ENCODE data around the gene PROM1.

The PROM1 gene, protein sequence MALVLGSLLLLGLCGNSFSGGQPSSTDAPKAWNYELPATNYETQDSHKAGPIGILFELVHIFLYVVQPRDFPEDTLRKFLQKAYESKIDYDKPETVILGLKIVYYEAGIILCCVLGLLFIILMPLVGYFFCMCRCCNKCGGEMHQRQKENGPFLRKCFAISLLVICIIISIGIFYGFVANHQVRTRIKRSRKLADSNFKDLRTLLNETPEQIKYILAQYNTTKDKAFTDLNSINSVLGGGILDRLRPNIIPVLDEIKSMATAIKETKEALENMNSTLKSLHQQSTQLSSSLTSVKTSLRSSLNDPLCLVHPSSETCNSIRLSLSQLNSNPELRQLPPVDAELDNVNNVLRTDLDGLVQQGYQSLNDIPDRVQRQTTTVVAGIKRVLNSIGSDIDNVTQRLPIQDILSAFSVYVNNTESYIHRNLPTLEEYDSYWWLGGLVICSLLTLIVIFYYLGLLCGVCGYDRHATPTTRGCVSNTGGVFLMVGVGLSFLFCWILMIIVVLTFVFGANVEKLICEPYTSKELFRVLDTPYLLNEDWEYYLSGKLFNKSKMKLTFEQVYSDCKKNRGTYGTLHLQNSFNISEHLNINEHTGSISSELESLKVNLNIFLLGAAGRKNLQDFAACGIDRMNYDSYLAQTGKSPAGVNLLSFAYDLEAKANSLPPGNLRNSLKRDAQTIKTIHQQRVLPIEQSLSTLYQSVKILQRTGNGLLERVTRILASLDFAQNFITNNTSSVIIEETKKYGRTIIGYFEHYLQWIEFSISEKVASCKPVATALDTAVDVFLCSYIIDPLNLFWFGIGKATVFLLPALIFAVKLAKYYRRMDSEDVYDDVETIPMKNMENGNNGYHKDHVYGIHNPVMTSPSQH

DNA sequence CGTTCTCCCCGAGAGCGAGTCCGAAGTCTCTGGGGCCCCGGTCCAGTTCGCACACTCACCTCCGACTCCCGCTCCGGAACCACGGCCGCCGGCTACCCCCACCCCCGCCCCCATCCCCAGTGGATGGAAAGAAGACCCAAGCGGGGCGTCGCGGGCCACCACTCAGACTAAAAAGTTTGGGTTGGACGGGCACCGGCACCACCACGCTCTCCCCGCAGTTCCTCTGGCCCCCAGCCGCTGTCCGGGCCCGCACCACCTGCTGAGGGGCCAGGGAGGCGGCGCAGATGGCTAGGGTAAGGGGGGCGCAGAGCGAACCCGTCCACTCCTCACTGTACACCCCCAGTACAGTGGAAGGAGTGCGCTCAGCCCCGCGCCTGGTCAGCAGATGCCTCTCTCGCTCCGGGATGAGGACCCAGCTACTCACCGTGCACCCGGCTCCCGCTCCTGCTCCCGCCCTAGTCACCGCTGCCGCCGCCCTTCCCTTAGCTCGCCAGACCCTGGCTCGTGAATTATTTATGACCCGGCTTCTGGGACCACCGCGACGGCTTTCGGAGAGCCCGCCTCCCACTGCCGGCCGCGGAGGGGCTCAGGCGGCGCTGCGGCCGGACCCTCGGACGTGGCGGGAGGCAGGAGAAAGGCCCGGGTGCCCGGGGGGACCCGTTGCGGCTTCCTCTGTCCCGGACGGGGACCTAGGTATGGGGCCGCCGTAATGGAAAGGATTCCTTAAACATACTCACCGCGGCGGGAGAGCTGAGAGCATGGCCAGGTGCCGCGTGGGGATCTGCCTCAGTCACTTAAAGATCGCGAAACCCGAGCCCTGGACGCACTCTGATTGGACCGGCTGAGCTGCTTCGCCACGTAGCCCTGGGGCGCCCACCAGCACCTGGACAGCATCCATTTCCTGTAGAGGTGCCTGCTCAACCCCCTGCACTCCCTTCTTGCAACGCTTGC, at the start of gene PROM1:
TSS of gene PROM1 (minus strand) at position 783 of the 951 bp plus-strand sequence. CDS start 8,117 bp downstream, outside the sequence.
- no peak for DNase-seq (ENCODE audit: low read depth, low spot score)

DNA sequence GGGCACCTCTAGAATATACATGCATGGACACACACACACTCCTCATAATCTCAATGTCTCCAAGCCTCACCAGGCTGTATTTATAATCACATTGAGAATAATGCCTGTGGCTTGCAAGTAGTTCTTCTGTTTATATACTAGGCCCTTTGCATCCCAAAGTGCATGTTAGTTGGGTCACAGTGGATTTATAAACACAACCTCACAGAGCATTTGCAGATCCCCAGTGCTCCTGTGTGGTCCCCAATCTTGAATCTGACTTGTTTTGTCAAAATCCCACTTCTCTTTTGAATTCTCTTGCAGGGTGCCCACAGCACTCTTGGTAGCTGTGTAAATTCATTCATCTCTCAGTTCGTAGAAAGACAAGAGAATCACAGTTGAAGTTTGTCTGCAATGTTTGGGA, 49.6 kb upstream of the PROM1 start:
- no peak for DNase-seq (ENCODE audit: low read depth, low spot score)

DNA sequence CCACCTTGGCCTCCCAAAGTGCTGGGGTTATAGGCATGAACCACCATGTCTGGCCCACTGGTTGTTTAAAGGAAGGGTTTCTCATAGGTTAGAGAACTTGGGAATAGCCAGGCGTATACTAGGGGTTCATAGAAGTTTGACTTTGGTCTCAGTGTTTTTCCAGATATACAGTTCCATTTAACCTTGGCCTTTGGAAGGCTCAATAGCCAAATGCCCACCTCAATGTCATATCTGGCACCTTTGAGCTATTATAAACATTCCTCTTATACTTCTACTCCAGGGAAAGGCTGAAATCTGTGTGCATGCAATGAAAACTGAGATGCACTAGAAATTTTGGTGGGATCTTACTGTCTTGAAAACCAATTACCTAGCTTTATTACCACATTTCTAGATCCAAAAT, 47.5 kb upstream of the PROM1 start:
- DNase-seq (ENCODE audit: low read depth, low spot score) = no peak

DNA sequence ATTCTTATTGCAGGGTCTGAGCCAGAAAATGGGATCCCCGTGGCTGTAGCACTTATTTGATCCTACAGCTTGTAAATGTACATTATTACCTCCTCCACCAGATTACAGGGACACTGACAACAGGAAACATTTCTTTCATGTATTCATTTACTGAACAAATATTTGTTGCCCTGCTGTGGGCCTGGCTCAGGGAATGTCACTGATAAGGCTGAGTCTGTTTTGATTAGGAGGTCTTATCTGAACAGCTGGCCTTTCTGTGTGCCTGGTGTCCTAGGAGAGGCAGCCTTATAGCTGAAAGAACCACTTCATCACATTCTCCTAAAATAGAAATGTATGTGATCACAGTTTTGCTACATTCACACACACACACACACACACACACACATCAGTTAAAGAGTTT, 45.5 kb upstream of the PROM1 start:
- DNase-seq (ENCODE audit: low read depth, low spot score) = no peak

DNA sequence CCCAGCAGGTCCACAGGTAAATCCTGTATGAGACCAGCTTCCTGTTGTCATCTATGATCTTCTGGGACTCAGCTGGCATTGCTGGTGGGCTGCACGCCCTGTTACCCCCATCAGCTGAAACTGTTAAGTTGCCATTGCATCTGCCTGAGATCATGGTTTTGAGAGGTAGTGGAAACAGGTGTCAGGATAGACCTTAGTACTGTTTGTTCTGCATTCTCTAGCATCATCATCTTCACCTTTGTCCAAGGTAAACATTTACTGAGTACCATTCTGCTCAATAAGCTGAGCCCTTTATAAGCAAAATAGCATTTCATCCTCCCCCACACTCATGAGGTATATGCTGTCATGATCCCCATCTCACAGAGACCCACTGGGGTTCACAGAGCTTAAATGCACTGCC, 42.9 kb upstream of the PROM1 start:
- no peak for DNase-seq (ENCODE audit: low read depth, low spot score)

DNA sequence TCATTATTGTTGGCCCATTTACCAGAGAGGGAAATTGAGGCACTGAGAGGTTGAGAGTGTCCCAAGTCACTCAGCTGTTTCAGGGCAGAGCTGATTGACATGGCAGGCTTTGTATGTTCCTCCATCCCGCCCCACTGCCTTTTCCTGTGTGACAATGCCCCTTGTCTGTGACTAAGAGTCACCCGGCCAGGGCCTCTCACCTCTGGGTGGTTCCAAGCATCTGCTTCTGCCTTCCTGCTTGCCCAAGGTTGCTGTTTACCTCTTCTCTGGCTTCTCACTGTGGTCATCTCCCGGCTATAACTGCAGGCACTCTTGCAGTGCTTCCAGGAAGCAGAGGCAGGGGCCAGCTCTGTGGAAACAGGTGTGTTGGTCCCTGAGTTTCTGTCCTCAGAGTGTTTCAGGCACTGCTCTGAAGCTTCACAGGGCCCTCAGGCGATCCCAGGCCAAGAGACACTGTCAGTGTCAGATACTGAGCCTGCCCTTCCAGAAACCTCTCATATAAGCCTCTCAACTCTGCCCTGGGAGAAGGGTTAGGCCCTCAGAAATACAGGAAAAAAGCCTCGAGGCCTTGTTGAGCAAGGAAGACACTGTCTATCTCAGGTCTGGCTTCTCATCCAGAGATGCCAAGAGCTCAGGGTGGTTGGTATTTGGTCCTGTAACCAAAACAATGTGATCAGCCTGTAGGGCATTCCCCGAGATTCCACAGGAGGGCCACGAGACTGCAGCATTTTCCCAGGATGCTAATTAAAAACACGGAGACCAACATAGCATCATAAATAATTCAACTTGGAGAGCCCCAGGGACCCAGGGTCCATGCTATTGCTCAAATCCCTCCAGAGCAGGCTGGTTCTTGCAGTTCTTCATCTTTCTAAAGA, 42.0 kb upstream of the PROM1 start:
- DNase-seq (ENCODE audit: low read depth, low spot score) = no peak

DNA sequence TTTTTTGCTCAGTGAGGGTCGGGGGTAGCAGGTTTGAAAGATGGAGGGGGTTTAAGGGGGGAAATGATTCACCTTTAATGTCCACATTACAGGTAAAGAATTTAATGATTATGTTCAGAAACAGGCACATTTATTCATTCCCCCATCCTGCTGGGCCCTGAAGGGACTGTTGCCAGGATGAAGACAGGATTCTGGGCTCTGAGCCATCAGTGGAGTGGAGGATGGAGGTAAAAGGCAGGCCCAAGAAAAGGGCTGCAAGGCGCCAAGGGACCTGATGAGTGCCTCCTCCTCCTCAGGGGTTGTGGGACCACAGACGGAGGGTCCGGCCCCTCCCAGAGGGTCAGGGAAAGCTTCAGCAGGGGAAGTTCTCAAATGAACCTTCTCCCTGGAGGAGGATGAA, 40.4 kb upstream of the PROM1 start:
- no peak for DNase-seq (ENCODE audit: low read depth, low spot score)

DNA sequence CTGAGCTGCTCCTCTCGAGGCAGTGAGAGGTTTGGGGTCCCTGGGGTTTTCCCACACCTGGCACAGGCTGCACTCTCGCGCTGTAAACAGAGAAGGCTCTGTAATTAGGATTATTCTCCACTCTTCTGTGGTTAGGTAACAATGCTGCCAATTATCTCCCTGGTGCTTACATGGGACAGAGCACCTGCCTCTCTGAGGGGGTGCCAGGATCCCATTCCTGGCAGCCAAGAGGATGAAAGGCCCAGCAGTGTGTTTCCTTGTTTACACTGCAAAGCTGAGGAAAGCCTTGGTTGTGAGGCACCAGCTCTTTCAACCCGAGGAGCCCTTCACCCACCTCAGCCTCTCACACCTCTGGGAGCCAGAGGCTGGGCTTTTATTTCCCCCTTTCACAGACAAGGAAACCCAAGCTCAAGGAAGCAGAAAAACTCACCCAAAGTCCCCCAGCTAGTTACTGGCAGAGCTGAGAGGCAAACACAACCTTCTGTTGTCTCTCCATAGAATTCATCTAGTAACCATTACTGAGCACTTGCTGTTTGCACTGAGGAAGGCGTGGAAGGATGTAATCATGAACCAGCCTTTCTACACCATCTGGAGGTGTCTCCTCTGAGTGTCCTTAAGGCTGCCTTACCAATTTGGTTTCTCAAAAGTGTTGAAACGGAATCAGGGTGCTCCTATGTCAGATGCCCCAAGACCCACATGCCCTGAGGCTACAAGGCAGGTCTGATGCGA, 39.7 kb upstream of the PROM1 start:
- no peak for DNase-seq (ENCODE audit: low read depth, low spot score)

DNA sequence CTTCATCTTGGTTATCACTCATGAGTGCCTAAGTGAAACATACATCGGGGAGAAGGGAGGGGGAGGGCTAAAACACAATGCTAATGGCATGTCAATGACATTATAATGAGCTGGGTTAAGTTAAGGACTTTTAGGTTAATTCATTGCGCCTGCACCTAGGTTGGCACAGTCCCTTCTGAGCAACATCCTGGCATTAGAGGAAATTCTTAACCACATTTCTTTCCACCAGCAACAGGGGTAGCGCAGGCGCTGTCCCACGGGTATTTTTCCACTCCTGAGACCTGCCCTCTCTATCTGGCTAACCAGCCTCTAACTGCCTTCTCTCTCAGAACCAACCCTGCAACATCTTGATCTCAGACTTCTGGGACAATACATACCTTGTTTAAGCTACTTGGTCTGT, 39.0 kb upstream of the PROM1 start:
- no peak for DNase-seq (ENCODE audit: low read depth, low spot score)

DNA sequence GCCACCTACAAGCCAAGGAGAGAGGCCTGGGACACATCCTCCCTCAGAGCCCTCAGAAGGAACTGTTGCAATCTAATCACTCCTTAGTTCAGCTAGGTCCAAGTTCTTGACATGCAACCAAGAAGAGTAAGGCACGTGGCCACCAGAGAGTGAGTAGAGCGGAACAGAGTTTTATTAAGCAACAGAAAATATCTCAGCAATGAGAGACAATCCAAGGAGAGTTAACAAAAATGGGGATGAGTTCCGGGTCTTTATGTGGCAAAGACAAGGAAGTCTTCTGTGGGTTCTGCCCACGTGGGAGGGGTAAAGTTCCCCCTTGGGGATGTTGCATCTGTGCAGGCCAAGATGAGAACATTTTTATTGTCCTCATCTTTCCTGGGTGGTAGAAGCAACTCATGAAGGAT, 38.5 kb upstream of the PROM1 start:
- no peak for DNase-seq (ENCODE audit: low read depth, low spot score)

DNA sequence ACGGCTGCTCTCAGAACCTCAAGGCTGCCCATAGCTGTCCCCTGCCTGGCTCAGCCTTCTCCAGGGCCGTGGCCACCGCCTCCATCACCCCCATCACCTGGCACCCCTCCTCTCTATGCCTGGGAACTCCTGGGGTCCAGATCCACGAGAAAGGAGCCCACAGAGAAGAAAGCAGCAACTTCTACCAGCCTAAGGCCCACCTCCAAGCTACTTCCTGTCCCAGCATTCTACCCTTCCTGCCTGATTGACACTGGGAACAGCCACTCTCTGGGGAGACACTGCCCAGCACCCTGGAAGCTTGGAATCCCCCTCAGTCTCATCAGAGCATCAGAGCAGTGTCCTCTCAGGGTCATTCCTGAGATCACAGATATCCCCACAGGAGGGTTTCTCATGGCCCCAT, 36.9 kb upstream of the PROM1 start:
- peak; percentile 5 for DNase-seq (ENCODE audit: low read depth, low spot score)

DNA sequence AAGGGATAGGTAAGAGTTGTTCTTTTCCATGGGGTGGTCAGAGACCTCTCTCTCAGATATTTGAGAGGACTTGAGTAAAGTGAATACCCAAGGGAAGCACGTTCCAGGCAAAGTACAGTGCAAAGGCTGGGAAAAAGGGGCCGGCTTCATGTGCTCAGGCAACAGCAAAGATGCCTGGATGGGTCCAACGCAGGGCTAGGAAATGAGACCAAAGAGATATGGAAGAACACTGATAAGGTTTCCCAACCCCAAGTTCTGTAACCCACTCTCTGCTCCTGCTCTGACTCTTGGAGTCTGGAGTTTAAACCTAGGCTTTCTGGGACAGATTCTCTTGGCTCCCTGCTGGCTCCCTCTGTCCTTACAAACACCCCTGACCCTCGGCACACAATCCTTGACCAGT, 36.2 kb upstream of the PROM1 start:
- DNase-seq (ENCODE audit: low read depth, low spot score) = no peak

DNA sequence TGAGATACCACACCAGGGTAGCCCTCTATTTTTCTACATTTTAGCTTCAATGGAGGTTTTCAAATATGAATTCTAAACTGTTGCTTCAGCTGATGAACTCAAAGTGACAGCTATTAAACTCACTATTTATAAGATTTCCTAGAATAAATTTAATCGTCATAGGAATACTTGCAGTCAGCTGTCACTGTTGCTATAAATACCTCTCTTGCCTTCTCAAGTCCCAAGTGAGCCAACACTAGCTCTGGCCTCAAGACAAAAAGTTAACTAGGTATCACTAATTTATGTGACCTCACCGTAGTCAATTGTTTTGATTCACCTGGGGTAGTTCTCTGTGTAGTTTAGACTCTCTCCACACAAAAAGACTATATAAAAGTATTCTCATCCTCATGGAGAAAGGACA, 34.3 kb upstream of the PROM1 start:
- no peak for DNase-seq (ENCODE audit: low read depth, low spot score)

DNA sequence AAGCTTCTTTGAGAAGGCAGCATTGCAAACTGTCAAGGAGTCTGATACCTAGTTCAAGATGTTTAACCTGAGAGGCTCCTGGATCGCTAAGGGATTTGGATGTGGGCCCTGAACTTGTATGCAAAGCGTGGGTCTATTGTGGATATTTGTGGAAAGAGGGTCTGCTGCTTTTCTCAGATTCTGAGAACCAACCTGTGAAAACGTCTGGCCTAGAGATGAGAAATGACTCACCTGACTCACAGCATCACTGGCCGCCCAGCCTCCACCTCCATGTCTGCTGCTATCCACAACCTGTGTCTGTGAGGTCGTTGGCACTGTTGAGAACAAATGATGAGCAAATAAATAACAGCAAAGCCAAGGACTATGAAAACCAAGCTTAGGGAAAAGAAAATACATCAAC, 33.3 kb upstream of the PROM1 start:
- DNase-seq (ENCODE audit: low read depth, low spot score) = no peak

DNA sequence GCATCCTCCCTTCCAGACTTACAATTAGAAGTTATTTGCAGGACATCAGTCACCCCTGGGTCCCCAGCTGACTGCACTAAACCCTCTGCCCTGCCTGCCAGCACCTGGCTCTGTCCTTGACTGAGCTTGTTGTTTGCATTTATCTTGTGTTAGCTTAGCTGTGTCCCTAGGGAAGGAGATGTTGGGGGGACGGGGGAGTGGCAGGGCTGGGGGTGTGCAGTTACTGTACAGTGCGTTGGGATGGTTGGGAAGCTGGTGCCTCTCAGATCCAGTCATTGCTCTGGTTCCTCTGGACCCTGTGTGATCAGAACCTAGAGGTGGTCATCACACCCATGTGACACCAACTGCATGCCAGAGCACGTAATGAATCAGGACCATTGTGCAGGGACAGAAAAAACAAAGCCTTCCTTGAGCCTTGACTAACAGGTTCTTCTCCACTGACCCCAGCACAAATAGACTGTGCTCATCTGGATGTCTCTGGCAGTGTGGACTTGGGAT, 32.7 kb upstream of the PROM1 start:
- DNase-seq (ENCODE audit: low read depth, low spot score) = no peak

DNA sequence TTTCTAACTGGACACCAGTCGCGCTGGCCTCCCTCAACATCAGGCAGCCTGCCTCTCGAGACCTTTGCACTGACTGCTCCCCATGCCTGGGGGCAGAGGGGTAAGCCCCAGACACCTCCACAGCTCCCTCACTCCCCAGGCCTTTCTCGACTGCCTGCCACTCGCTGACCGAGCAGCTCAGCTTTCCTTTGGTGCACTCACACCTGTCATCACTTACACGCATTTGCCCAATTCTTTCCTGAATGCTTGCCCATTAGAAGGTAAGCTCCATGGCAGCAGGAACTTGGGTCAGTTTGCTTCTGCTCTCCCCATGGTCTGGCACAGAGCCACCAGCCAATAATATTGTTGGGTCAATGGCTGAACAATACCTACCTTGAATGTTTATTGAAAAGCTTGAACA, 32.2 kb upstream of the PROM1 start:
- no peak for DNase-seq (ENCODE audit: low read depth, low spot score)

DNA sequence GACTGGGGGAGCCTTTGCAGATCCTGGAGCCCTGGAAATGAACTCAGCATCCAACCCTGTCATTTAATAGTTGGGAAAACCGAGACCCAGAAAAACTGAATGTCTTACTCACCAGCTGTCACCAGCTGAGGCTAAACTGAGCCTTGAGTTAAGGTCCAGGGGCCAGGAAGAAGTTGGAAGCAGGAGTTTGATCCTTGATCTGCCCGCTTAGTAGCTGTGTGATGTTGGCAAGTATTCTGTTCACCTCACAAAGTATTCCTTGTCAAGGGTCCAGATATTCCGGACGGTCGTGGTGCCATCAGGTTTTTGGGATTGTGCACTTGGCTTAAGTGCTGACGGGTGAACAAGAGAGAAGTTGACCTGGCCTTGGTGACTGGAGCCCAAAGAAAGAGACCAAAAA, 30.7 kb upstream of the PROM1 start:
- DNase-seq (ENCODE audit: low read depth, low spot score) = no peak

DNA sequence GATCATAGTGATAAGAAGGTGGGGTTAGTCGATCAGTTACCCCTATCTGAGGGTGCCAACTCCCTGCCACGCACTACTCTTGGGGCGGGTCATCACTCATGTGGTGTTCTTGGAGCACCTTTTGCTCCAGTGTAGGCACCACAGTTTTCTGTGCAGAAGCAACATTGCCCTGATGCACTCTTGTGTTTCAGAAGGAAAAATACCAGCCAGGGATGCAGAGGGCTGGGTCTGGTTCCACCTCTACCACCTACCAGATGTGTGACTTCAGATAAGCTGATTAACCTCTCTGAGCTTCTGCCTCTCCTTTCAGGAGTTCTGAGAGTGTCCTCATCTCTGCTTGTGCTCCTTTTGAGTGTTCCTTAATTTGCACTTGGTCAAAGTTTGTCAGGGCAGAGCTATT, 29.9 kb upstream of the PROM1 start:
- no peak for DNase-seq (ENCODE audit: low read depth, low spot score)

DNA sequence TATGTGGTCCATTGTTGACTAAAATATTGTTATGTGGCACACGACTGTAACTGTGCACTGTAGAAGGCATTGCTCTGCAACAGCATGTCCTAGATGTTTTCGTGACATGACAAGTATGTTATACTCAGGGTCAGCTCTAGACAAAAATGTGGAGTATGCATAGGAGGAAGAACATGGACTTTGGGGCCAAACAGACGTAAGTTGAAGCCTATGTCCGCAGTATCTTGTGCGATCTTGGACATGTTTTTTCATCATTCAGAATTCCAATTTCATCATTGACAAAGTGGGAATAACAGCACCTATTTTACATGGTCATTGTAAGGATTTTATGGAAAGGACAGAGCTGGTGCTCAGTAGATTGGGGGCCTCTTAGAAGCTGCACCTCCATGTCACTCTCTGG, 27.7 kb upstream of the PROM1 start:
- no peak for DNase-seq (ENCODE audit: low read depth, low spot score)
